ENCODE results near the gene QRFP. TPM values are rescaled to one million over a fixed set of nuclear protein-coding genes. Genes with fewer than 3 reads are reported as not detected.
"Not testable (repeated sequence)": the region's sequence is repeated elsewhere in the genome, so short reads cannot be mapped to it uniquely, and the experiment has no call there.

Gene QRFP
- total RNA-seq, 4 donors from 2014 or later = not detected

- WGBS, 2 donors (ENCODE audit: low coverage in 1 of 2) = 70% methylated on average over 2 of the region's 24 CpGs; no CpG with 5 or more reads in 1 of the 2 donors
- H3K9me3 ChIP-seq = no peaks in the 10 kb centered on the region
- no peak overlapping the region for H3K4me3 ChIP-seq
- ATAC-seq = no peak
- peaks cover 6% of the 10 kb centered on the region for H3K27me3 ChIP-seq
- no peak overlapping the region for H3K27ac ChIP-seq
- TF ChIP-seq EP300 (IDR thresholded peaks at IDR 0.05) (no peak), POLR2A (IDR thresholded peaks at IDR 0.05) (no peak), CTCF (IDR thresholded peaks at IDR 0.05) (no peak), POLR2AphosphoS5 (IDR thresholded peaks at IDR 0.05) (no peak)
- H3K4me1 ChIP-seq = peaks cover 0 to 24% (median 0%) of the 10 kb centered on the region in 3 donors
- H3K36me3 ChIP-seq = no peaks in the 10 kb centered on the region
These were observed 17.9 kb upstream of the QRFP start for GRCh38 chr9:130914417-130915095.

- Histone ChIP-seq H3K4me3 (peak overlapping the region in 1 of 2 donors; percentile 33), H3K36me3 (no peaks in the 10 kb centered on the region), H3K27me3 (peaks cover 6% of the 10 kb centered on the region), H3K9me3 (no peaks in the 10 kb centered on the region), H3K27ac (peak overlapping the region in 2 of 4 donors; percentile 12 to 51), H3K4me1 (peaks cover 0 to 18% (median 0%) of the 10 kb centered on the region in 3 donors)
- TF ChIP-seq POLR2A (IDR thresholded peaks at IDR 0.05) (no peak), CTCF (IDR thresholded peaks at IDR 0.05) (no peak), EP300 (IDR thresholded peaks at IDR 0.05) (no peak), POLR2AphosphoS5 (IDR thresholded peaks at IDR 0.05) (no peak)
- no peak for ATAC-seq
- 60 to 100% methylated on average over 1 to 2 of the region's 23 CpGs for WGBS, 2 donors (ENCODE audit: low coverage in 1 of 2)
These were observed 17.2 kb upstream of the QRFP start for GRCh38 chr9:130913599-130914416.

GRCh38 chr9:130912932-130913598 lies 16.5 kb upstream of the QRFP start:
- no peaks in the 10 kb centered on the region for H3K36me3 ChIP-seq
- no peaks in the 10 kb centered on the region for H3K9me3 ChIP-seq
- peak overlapping the region in 2 of 4 donors; percentile 12 to 51 for H3K27ac ChIP-seq
- 51% methylated on average over 15 of the region's 38 CpGs; no CpG with 5 or more reads in 1 of the 2 donors for WGBS, 2 donors (ENCODE audit: low coverage in 1 of 2)
- TF ChIP-seq POLR2AphosphoS5 (IDR thresholded peaks at IDR 0.05) = no peak
- no peak for TF ChIP-seq CTCF (IDR thresholded peaks at IDR 0.05)
- no peak for TF ChIP-seq POLR2A (IDR thresholded peaks at IDR 0.05)
- TF ChIP-seq EP300 (IDR thresholded peaks at IDR 0.05) = no peak
- ATAC-seq = peak; percentile 51
- H3K27me3 ChIP-seq = peaks cover 6% of the 10 kb centered on the region
- H3K4me3 ChIP-seq = peak overlapping the region in 1 of 2 donors; percentile 33
- H3K4me1 ChIP-seq = peaks cover 0 to 16% (median 0%) of the 10 kb centered on the region in 3 donors

- Histone ChIP-seq H3K4me1 (peaks cover 0 to 16% (median 0%) of the 10 kb centered on the region in 3 donors), H3K4me3 (no peak overlapping the region), H3K27me3 (peaks cover 10% of the 10 kb centered on the region), H3K9me3 (no peaks in the 10 kb centered on the region), H3K36me3 (no peaks in the 10 kb centered on the region), H3K27ac (no peak overlapping the region)
- WGBS, 2 donors (ENCODE audit: low coverage in 1 of 2) = 80% methylated on average over 1 of the region's 26 CpGs; no CpG with 5 or more reads in 1 of the 2 donors
- no peak for ATAC-seq
- TF ChIP-seq EP300 (IDR thresholded peaks at IDR 0.05) (no peak), CTCF (IDR thresholded peaks at IDR 0.05) (no peak), POLR2AphosphoS5 (IDR thresholded peaks at IDR 0.05) (no peak), POLR2A (IDR thresholded peaks at IDR 0.05) (no peak)
These were observed 14.8 kb upstream of the QRFP start for GRCh38 chr9:130911254-130912049.

- Histone ChIP-seq H3K27me3 (peaks cover 16% of the 10 kb centered on the region), H3K4me1 (peaks cover 0 to 16% (median 0%) of the 10 kb centered on the region in 3 donors)
- not testable (repeated sequence) for H3K27ac ChIP-seq, H3K36me3 ChIP-seq, H3K9me3 ChIP-seq, ATAC-seq, H3K4me3 ChIP-seq
- WGBS, 2 donors (ENCODE audit: low coverage in 1 of 2) = 40% methylated on average over 1 of the region's 1 CpG; no CpG with 5 or more reads in 1 of the 2 donors
These were observed 14.1 kb upstream of the QRFP start for GRCh38 chr9:130910670-130911069.

GRCh38 chr9:130910041-130910440 lies 13.4 kb upstream of the QRFP start:
- Histone ChIP-seq H3K4me1 (peaks cover 0 to 16% (median 0%) of the 10 kb centered on the region in 3 donors), H3K27me3 (peaks cover 22% of the 10 kb centered on the region)
- not testable (repeated sequence) for H3K36me3 ChIP-seq, H3K27ac ChIP-seq, ATAC-seq, H3K9me3 ChIP-seq, H3K4me3 ChIP-seq
- WGBS, 2 donors (ENCODE audit: low coverage in 1 of 2) = no CpG with 5 or more reads among the region's 27 CpGs

Data from gastroesophageal sphincter (tissue), 4 donors.